A549 (cell line): ENCODE results near the gene PFN1. TPM values are rescaled to one million over a fixed set of nuclear protein-coding genes. Genes with fewer than 3 reads are reported as not detected.

ENCODE experiments used
- ATAC-seq, 2 experiments: fragments of 200-7000 bp in 1 of 2; fragments of >200 bp in 1 of 2; cut with Nextera tagmentation in 1 of 2; cut with Tn5 transposase in 1 of 2; 3 replicates each; pipeline versions ENCODE4 v1.8.0 to v1.9.1; 2018 to 2020; ENCODE audit warnings: mild to moderate bottlenecking in 1 of 2, moderate library complexity in 1 of 2
- CTCF ChIA-PET: fragments of 300-600 bp; sonication (Branson Sonifier 250); formaldehyde crosslinking; extraction: SDS; loops from one replicate; lab custom pipeline; 2021; ENCODE audit warnings: antibody characterized with exemption, inconsistent platforms; lab: Yijun Ruan, JAX
- POLR2A ChIA-PET: fragments of 350-600 bp; formaldehyde crosslinking; extraction: SDS; loops from one replicate; lab custom pipeline; 2021; ENCODE audit warnings: antibody characterized with exemption, inconsistent platforms; lab: Yijun Ruan, JAX
- DNase-seq, 2 experiments: peaks; one replicate each; pipeline versions ENCODE4 v3.0.0 to v3.0.0-alpha.2; 2011 to 2016; ENCODE audit warnings: low read depth in 1 of 2, low spot score in 1 of 2
- FAIRE-seq: peaks from 2 replicates; lab custom pipeline; 2011; peaks lifted over from hg19 to GRCh38; lab: Jason Lieb, UNC
- H3K27ac ChIP-seq, 2 experiments: fragments of >200 bp; sonication (Bioruptor Twin); formaldehyde crosslinking; 3 replicates each; pipeline ENCODE4 v1.5.1; 2016 to 2017
- H3K4me1 ChIP-seq: fragments of >200 bp; sonication (Bioruptor Twin); formaldehyde crosslinking; 3 replicates; pipeline ENCODE4 v1.6.1; 2016
- H3K4me2 ChIP-seq: fragments of >200 bp; sonication (Bioruptor Twin); formaldehyde crosslinking; 3 replicates; pipeline ENCODE4 v1.6.1; 2016
- H3K4me3 ChIP-seq: fragments of >200 bp; sonication (Bioruptor Twin); formaldehyde crosslinking; 3 replicates; pipeline ENCODE4 v1.5.1; 2016
- H3K9me3 ChIP-seq: fragments of >200 bp; sonication (Bioruptor Twin); formaldehyde crosslinking; 3 replicates; pipeline ENCODE4 v1.6.1; 2016
- CEBPB ChIP-seq, 2 experiments: fragments of >200 bp in 1 of 2; sonication (Bioruptor Twin) in 1 of 2; formaldehyde crosslinking in 1 of 2; IDR thresholded peaks; 2 replicates each; pipeline ENCODE4 v1.6.1; 2012 to 2016
- CHD2 ChIP-seq: fragments of 150-350 bp; IDR thresholded peaks from 2 replicates; pipeline ENCODE4 v1.6.1; 2014; ENCODE audit warnings: low read length; ENCODE audit not compliant: partially characterized antibody
- CTCF ChIP-seq: fragments of >200 bp; sonication (Bioruptor Twin); formaldehyde crosslinking; IDR thresholded peaks from 3 replicates; pipeline ENCODE4 v1.5.1; 2016
- ESRRA ChIP-seq: fragments of 150-350 bp; IDR thresholded peaks from 2 replicates; pipeline ENCODE4 v1.6.1; 2014; ENCODE audit warnings: mild to moderate bottlenecking, low read length, borderline replicate concordance
- FOSB ChIP-seq: fragments of 250-450 bp; sonication (Bioruptor Pico); IDR thresholded peaks from 2 replicates; pipeline ENCODE4 v1.5.0; 2020; ENCODE audit warnings: mild to moderate bottlenecking, moderate library complexity
- FOSL2 ChIP-seq, 2 experiments: fragments of 450-650 bp in 1 of 2; fragments of >200 bp in 1 of 2; sonication (Bioruptor Twin) in 1 of 2; formaldehyde crosslinking; IDR thresholded peaks; 2 replicates each; pipeline versions ENCODE4 v1.5.0 to v1.6.1; 2016 to 2020; ENCODE audit warnings: mild to moderate bottlenecking in 1 of 2, moderate library complexity in 1 of 2
- FOXS1 ChIP-seq: fragments of 250-450 bp; sonication (Bioruptor Pico); IDR thresholded peaks from 2 replicates; pipeline ENCODE4 v1.5.0; 2020; ENCODE audit warnings: mild to moderate bottlenecking, moderate library complexity
- GATA3 ChIP-seq: IDR thresholded peaks from 2 replicates; pipeline ENCODE4 v1.6.1; 2012; ENCODE audit warnings: borderline replicate concordance
- HES2 ChIP-seq: fragments of >200 bp; sonication (Bioruptor Twin); formaldehyde crosslinking; IDR thresholded peaks from 2 replicates; pipeline ENCODE4 v1.6.1; 2016
- HOXB5 ChIP-seq: fragments of 250-450 bp; sonication (Bioruptor Pico); IDR thresholded peaks from 2 replicates; pipeline ENCODE4 v1.5.0; 2020; ENCODE audit warnings: mild to moderate bottlenecking, moderate library complexity
- JUN ChIP-seq, 2 experiments: fragments of >200 bp; sonication (Bioruptor Twin); formaldehyde crosslinking; IDR thresholded peaks; 2 replicates in 1 of 2; 3 replicates in 1 of 2; pipeline ENCODE4 v1.6.1; 2016 to 2017
- KDM5A ChIP-seq: fragments of 200-600 bp; sonication (generic); IDR thresholded peaks from 2 replicates; pipeline ENCODE4 v1.6.1; 2016; ENCODE audit warnings: antibody characterized with exemption, mild to moderate bottlenecking
- MAFK ChIP-seq: fragments of 450-650 bp; IDR thresholded peaks from 2 replicates; pipeline ENCODE4 v1.6.1; 2014; ENCODE audit not compliant: partially characterized antibody
- MAZ ChIP-seq: fragments of 150-350 bp; IDR thresholded peaks from 2 replicates; pipeline ENCODE4 v1.6.1; 2014; ENCODE audit warnings: antibody characterized with exemption, low read depth, low read length, borderline replicate concordance
- MYC ChIP-seq: IDR thresholded peaks from 2 replicates; pipeline ENCODE4 v1.6.1; 2012; ENCODE audit warnings: mild to moderate bottlenecking, inconsistent platforms, low read length, improper control_type of control experiment, borderline replicate concordance
- PHF8 ChIP-seq: fragments of 200-600 bp; sonication (generic); IDR thresholded peaks from 2 replicates; pipeline ENCODE4 v1.6.1; 2016; ENCODE audit warnings: low read depth, mild to moderate bottlenecking, antibody characterized with exemption, moderate library complexity, borderline replicate concordance
- POLR2A ChIP-seq: IDR thresholded peaks from 2 replicates; pipeline ENCODE4 v1.6.1; 2012; ENCODE audit warnings: mild to moderate bottlenecking, low read length
- POLR2AphosphoS2 ChIP-seq: conservative IDR thresholded peaks from 2 replicates; pipeline ENCODE4 v1.6.1; 2012; ENCODE audit warnings: low read length, improper control_type of control experiment, inconsistent platforms
- RARB ChIP-seq: fragments of 250-450 bp; sonication (Bioruptor Pico); IDR thresholded peaks from 2 replicates; pipeline ENCODE4 v1.8.0; 2021; ENCODE audit warnings: mild to moderate bottlenecking, moderate library complexity
- RCOR1 ChIP-seq: fragments of 150-350 bp; IDR thresholded peaks from 2 replicates; pipeline ENCODE4 v1.6.1; 2014; ENCODE audit warnings: antibody characterized with exemption, low read length, low read depth
- RNF2 ChIP-seq: fragments of 200-600 bp; sonication (generic); IDR thresholded peaks from 2 replicates; pipeline ENCODE4 v1.6.1; 2016; ENCODE audit warnings: low read depth, mild to moderate bottlenecking, antibody characterized with exemption, moderate library complexity, borderline replicate concordance
- TP53 ChIP-seq: fragments of 250-450 bp; sonication (Bioruptor Pico); IDR thresholded peaks from 2 replicates; pipeline ENCODE4 v1.5.0; 2021; ENCODE audit warnings: mild to moderate bottlenecking, moderate library complexity
- ZC3H11A ChIP-seq: fragments of 450-650 bp; IDR thresholded peaks from 2 replicates; pipeline ENCODE4 v1.6.1; 2014; ENCODE audit warnings: antibody characterized with exemption, mild to moderate bottlenecking
- ZNF302 ChIP-seq: fragments of 250-450 bp; sonication (Bioruptor Pico); IDR thresholded peaks from 2 replicates; pipeline ENCODE4 v1.9.0; 2021; ENCODE audit warnings: inconsistent platforms, mild to moderate bottlenecking, moderate library complexity
- WGBS: methylation state at CpG from one replicate; pipeline ENCODE4 v1.1.6; 2017; ENCODE audit errors: missing lambda C conversion rate; 5-methylcytosine and 5-hydroxymethylcytosine counted together
- polyA plus RNA-seq, 4 experiments: library from polyadenylated mRNA; depleted of rRNA in 3 of 4; stranded (reverse); fragments of >200 nt; fragmentation: RNase III in 1 of 4; extraction: RNeasy Plus Mini Kit Qiagen cat#74134 plus additional on column Dnase treatment in 1 of 4; gene quantifications; 2 replicates in 3 of 4; 3 replicates in 1 of 4; pipeline ENCODE4 v1.2.3, GENCODE V29; 2011 to 2017
- TF ChIP-seq, protein P1 (sequence below): fragments of 450-650 bp; IDR thresholded peaks from 2 replicates; pipeline ENCODE4 v1.6.1; 2014; ENCODE audit warnings: antibody characterized with exemption
- TF ChIP-seq, protein P2 (sequence below): fragments of 150-350 bp; IDR thresholded peaks from 2 replicates; pipeline ENCODE4 v1.6.1; 2014; ENCODE audit warnings: low read depth, mild to moderate bottlenecking, low read length

Gene PFN1
- polyA plus RNA-seq, 2 of the 4 experiments (the other 2 are of a cell fraction) = 1,732 to 3,230 TPM

GRCh38 chr17:4939796-4940554, 8.4 kb downstream of the PFN1 start, which contains the start of the genes RNF167 and SLC25A11 (continued):
- TF ChIP-seq MAZ (0 out of 2 replicates have a peak, but pooled peaks have one; percentile 30), MAFK (no peak), CEBPB (IDR thresholded peaks at IDR 0.05) (peak in 1 of 2 experiments; percentile 24; a peak in 1 of 4 replicates), FOSL2 (IDR thresholded peaks at IDR 0.05) (no peak), FOSL2 (CRISPR knock-in tag; IDR thresholded peaks at IDR 0.05) (no peak), ESRRA (0 out of 2 replicates have a peak, but pooled peaks have one; percentile 51), ZNF302 (CRISPR knock-in tag) (no peak), MYC (peak; percentile 68; the same call in 1 of the 2 replicates), GATA3 (peak; percentile 95), FOSB (CRISPR knock-in tag) (no peak), ZC3H11A (no peak), HES2 (no peak), POLR2A (peak; percentile 91)
- TF ChIP-seq, all 56 proteins: peak for 18

- no peak for FAIRE-seq
- Histone ChIP-seq H3K4me3 (peak overlapping the region; percentile 85), H3K4me1 (peaks cover 44% of the 10 kb centered on the region), H3K9me3 (no peaks in the 10 kb centered on the region), H3K27ac (peak overlapping the region; percentile 89 to 93), H3K4me2 (peak overlapping the region; percentile 94)
- DNase-seq = no peak
- 1% methylated on average over 10 of the region's 16 CpGs for whole genome bisulfite sequencing
- no peak for ATAC-seq
- POLR2A ChIA-PET = interaction anchor here (0.6 to 3.2 kb wide), 19 partner anchors 8 to 230 kb away, joined by 3 to 83 read pairs (median 6); partner anchors contain the start of genes ARRB2, CAMTA2, CHRNE and ENO3
- no peak; the same call in 1 of the 2 replicates for TF ChIP-seq PHF8
- TF ChIP-seq TP53 = 0 out of 2 replicates have a peak, but pooled peaks have one; percentile 50
- CTCF ChIA-PET = interaction anchor here (0.5 to 3.5 kb wide), 16 partner anchors 10 to 149 kb away, joined by 3 to 33 read pairs (median 6); partner anchors contain the start of genes CAMTA2, CHRNE and SPAG7
These were observed 8.9 kb downstream of the PFN1 start for GRCh38 chr17:4939546-4939795.

DNA sequence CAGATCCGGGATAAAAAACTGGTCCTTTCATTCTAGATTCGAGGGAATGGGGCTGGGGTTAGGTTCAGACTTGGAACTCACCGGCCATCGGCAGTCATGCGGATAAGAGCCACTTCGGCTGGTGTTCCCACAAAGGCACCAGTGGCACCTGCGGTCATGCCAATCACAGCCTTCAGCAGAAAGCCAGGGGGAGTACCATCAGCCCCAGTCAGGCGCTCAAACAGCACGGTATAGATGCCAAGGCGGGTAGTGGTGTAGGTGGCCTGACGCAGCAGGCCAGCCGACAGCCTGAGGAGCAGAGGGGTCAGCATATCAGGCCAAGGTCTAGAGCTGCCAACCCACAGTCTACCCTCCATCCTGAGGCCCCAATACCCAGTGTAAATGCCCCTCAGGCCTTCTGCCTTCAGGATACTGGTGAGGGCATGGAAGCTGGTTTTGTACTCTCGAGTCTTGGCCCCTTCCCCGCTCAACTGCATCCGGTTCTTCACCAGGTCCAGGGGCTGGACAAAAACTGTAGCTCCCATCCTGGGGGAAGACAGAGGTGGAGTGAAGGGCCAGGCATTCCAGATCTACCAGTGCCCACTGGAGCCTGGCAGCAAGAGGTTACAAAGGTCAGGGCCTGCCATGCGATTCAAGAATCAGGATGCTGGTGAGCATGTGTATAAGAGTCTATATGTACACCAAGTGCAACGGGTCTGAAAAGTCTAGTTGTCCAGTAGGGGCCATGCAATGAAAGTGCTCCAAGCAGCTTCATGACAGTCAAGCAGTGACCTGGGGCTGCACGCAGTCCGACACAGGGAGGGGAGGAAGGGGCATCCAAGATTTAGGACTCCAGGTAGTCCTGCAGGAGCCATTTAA, 9.4 kb downstream of the PFN1 start:
- Histone ChIP-seq H3K27ac (peak overlapping the region; percentile 89 to 93), H3K4me2 (peak overlapping the region; percentile 94), H3K4me3 (peak overlapping the region; percentile 85)
- DNase-seq (no peak), FAIRE-seq (no peak)
- 69% methylated on average over 19 of the region's 19 CpGs for WGBS
- TF ChIP-seq MAFK (no peak), POLR2AphosphoS2 (no peak), RARB (CRISPR knock-in tag) (no peak), HES2 (no peak), RCOR1 (no peak), GATA3 (no peak), CTCF (no peak), KDM5A (no peak), FOXS1 (CRISPR knock-in tag) (no peak), RNF2 (no peak), ESRRA (no peak), HOXB5 (no peak), CHD2 (no peak), JUN (IDR thresholded peaks at IDR 0.05) (no peak)
- TF ChIP-seq, protein P1, sequence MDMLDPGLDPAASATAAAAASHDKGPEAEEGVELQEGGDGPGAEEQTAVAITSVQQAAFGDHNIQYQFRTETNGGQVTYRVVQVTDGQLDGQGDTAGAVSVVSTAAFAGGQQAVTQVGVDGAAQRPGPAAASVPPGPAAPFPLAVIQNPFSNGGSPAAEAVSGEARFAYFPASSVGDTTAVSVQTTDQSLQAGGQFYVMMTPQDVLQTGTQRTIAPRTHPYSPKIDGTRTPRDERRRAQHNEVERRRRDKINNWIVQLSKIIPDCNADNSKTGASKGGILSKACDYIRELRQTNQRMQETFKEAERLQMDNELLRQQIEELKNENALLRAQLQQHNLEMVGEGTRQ = no peak
- TF ChIP-seq, protein P2, sequence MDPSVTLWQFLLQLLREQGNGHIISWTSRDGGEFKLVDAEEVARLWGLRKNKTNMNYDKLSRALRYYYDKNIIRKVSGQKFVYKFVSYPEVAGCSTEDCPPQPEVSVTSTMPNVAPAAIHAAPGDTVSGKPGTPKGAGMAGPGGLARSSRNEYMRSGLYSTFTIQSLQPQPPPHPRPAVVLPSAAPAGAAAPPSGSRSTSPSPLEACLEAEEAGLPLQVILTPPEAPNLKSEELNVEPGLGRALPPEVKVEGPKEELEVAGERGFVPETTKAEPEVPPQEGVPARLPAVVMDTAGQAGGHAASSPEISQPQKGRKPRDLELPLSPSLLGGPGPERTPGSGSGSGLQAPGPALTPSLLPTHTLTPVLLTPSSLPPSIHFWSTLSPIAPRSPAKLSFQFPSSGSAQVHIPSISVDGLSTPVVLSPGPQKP = no peak
- TF ChIP-seq, all 56 proteins: peak for 0
- peaks cover 38% of the 10 kb centered on the region for H3K4me1 ChIP-seq
- no peaks in the 10 kb centered on the region for H3K9me3 ChIP-seq
- CTCF ChIA-PET = interaction anchor here (0.5 to 3.5 kb wide), 16 partner anchors 10 to 149 kb away, joined by 3 to 33 read pairs (median 6); partner anchors contain the start of genes CAMTA2, CHRNE and SPAG7
- no peak for ATAC-seq
- POLR2A ChIA-PET = interaction anchor here (1.0 to 3.2 kb wide), 9 partner anchors 11 to 207 kb away, joined by 3 to 83 read pairs (median 6); partner anchors contain the start of genes ENO3, PFN1 and SPAG7
